Measurements from ENCODE around the gene HUS1.
"Not testable (repeated sequence)": the region's sequence is repeated elsewhere in the genome, so short reads cannot be mapped to it uniquely, and the experiment has no call there.

Gene HUS1

DNA sequence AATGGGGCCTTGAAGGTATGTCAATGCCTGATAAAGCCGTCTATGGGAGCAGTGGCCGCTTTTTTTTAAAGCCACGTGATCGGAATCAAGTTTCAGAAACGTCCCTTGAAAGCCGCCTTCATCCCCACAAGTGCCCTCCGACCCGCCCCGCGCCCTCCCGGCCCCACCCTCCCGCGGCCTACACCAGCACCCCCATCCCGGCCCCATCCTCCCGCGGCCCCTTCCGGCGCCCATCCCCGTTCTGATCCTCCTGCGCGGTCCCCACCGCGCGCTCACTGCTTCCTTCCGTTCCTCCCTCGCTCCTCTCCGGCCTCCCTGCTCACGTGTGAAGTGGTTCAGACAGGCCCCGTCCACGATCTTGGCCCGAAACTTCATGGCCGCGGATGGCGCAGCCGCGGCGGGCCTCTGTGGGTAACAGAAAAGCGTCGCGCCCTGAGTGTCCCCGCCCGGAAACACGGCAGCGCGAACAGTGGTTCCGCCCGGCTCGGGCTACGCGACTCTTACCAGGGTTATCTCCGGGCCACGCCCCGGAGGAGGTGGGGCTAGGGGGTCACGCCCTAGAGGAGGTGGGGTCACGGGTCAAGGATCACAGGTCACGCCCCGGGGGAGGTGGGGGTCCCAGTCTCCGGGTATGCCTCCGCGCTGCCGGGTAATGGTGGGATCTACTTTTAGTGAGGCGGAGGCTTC, at the start of gene HUS1:
Gene HUS1 (minus strand): TSS at position 471 of the 687 bp plus-strand sequence. CDS start 96 bp downstream, at position 375.
- in situ Hi-C loops (cut with MboI; ENCODE audit: low sequenced_read_pairs), result loop anchor here (10.0 kb wide), 1 partner anchor 116 kb away; no protein-coding TSS in a partner anchor

DNA sequence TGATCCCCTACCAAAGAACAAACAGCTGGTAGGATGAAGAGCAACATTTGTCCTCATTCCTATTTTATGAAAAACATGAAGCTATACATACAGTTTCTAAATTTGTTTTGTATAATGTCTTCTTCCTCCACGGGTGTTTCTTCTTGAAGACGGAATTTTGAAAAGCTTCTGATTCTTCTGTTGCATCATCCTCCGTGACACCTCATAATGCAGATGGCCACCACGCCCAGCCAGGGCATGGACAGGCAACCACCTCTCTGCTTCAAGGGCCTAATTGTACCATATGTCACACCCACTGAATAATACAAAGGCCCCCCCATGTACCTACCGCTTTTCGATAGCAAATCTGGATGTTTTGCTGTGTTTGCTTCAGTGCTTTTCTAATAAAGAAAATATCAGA, 49.5 kb upstream of the HUS1 start, which contains the start of gene SUN3:
Gene SUN3 (minus strand): TSS at position 170 of the 400 bp plus-strand sequence. CDS start 169 bp downstream, at position 1.
- in situ Hi-C loops (cut with MboI; ENCODE audit: low sequenced_read_pairs), result no loop called here

DNA sequence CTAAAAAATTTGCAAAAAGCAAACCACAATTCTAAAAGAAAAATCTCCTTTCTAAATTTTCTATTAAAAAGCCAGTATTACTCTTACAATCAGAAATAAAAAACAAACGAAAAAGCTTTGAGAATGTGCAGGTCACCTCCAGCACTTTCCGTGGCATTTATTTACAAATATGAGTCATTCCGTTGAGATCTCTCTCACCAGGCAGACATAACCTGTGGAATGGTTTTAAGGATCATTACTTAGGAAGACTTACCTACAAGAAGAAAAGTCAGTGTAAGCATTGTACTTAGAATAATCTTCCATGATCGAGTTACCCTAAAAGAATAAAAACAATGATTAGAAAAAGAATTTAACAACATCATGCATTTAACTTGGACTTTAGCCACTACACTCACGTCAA, 46.2 kb upstream of the HUS1 start:
- in situ Hi-C loops (cut with MboI; ENCODE audit: low sequenced_read_pairs), result no loop called here

DNA sequence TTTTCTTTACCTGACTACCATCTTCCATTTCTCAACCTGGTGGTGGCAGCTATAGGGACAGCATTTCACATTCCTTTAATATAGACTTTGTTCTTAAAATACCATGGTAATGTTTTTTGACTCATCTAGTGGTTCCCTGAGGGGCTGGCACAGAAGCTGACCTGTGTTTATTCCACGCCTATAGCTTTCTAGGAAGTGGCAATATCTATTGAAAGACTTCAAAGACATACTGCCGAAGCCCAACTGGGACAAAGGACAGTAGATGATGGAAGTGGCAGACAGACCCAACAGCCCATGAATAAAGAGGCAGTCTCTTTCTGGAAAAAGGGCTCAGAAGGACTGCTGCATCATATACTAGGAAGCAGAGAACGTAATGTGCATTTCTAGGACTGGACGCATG, 38.3 kb upstream of the HUS1 start:
- in situ Hi-C loops (cut with MboI; ENCODE audit: low sequenced_read_pairs), result no loop called here

DNA sequence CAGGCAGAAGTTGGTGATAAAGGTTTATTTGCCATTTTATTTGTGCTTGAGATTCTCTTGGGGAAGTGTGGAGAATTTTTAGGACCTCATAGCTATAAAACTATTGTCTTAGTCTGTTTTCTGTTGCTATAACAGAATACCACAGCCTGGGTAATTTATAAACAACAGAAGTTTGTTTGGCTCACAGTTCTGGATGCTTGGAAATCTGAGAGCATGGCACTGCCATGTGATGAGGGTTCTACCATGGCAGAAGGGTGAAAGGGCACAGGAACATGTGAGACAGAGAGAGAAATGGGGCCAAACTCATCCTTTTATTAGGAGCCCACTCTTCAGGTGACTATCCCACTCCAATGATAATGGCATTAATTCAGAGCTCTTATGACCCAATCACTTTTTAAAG, 37.2 kb upstream of the HUS1 start:
- in situ Hi-C loops (cut with MboI; ENCODE audit: low sequenced_read_pairs), result no loop called here

- in situ Hi-C loops (cut with MboI; ENCODE audit: low sequenced_read_pairs), result no loop called here
Measured at GRCh38 chr7:48011951-48012350, 32.5 kb upstream of the HUS1 start.

- in situ Hi-C loops (cut with MboI; ENCODE audit: low sequenced_read_pairs), result no loop called here
Measured at GRCh38 chr7:48011323-48011722, 31.9 kb upstream of the HUS1 start.

GRCh38 chr7:48009954-48010353, 30.5 kb upstream of the HUS1 start:
- in situ Hi-C loops (cut with MboI; ENCODE audit: low sequenced_read_pairs), result no loop called here

DNA sequence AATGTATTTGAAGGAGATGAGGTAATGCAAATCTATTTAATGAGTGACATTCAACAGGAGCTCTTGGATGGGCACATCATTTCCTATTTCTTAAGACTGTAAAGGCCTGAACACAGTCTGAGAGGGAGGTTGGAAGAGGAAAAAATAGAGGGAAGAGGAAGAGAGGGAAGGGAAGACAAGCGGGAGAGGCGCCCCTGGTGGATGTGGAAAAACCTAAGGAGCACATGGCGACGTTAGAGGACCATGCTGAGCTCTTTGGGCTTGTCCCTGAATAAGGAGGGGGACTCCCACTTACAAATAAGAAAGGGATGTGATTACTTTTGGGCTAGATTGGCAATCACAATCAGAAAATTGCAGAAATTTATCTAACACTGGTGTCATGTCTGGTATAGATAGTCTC, 29.8 kb upstream of the HUS1 start:
- in situ Hi-C loops (cut with MboI; ENCODE audit: low sequenced_read_pairs), result no loop called here

- in situ Hi-C loops (cut with MboI; ENCODE audit: low sequenced_read_pairs), result no loop called here
Measured at GRCh38 chr7:48006866-48007265, 27.5 kb upstream of the HUS1 start.

- in situ Hi-C loops (cut with MboI; ENCODE audit: low sequenced_read_pairs), result no loop called here
Measured at GRCh38 chr7:48004638-48005037, 25.2 kb upstream of the HUS1 start.

DNA sequence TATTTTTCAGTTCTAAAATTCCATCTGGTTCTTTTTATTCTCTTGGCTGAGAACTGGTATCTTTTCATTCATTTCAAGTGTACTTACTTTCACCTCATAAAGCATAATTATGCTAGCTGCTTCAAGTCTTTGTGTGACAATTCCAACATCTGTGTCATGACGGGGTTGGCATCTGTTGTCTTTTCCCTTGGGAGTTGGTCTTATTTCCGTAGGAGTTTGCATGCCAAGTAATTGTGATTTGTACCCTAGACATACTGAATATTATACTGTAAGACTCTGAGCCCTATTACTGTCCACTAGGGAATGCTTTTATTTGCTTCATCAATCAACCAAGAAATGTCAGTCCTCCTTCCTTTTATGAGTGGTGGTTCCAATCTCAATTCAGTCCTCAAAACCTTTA, 24.6 kb upstream of the HUS1 start:
- in situ Hi-C loops (cut with MboI; ENCODE audit: low sequenced_read_pairs), result no loop called here

DNA sequence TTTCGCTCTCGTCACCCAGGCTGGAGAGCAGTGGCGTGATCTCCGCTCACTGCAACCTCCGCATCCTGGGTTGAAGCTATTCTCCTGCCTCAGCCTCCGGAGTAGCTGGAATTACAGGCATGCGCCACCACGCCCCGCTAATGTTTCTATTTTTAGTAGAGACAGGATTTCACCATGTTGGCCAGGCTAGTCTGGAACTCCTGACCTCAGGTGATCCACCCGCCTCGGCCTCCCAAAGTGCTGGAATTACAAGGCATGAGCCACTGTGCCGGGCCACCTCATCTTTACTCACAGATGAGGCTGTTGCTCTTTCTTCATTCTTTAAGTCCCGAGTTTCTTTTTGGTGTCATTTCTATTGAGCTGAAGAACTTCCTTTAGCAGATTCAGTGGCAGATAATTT, 20.7 kb upstream of the HUS1 start:
- in situ Hi-C loops (cut with MboI; ENCODE audit: low sequenced_read_pairs), result not testable (repeated sequence)

DNA sequence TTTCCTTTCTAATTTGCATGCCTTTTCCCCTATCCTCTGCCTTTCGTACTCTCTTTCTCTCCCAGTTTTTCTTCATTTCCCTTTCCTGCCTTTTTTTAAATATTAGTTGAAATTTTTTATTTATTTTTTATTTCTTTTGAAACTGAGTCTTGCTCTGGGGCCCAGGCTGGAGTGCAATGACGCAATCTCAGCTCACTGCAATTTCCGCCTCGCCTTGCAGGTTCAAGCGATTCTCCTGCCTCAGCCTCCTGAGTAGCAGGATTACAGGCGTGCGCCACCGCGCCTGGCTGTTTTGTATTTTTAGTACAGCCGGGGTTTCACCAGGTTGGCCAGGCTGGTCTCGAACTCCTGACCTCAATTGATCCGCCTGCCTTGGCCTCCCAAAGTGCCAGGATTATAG, 20.0 kb upstream of the HUS1 start:
- in situ Hi-C loops (cut with MboI; ENCODE audit: low sequenced_read_pairs), result loop anchor here (10.0 kb wide), 1 partner anchor 115 kb away; no protein-coding TSS in a partner anchor

DNA sequence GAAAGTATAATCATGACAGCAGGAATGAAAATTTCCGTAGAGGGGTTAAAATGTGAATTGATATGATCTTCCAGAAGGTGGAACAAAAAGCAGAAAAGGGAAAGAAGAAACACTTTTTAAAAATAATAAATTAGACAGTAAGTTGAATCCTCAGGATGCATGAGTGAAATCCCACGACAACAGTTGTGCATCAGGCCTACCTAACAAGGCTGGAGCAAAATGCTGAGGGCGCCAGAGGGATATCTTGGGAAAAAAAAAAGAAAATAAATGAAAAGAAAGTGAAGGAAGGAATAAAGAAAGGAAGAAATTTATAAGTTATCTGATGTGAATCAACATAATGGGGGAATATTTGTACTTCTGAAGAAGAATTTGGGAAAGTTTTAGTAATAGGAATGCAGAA, 13.0 kb upstream of the HUS1 start:
- in situ Hi-C loops (cut with MboI; ENCODE audit: low sequenced_read_pairs), result loop anchor here (10.0 kb wide), 1 partner anchor 122 kb away; no protein-coding TSS in a partner anchor

DNA sequence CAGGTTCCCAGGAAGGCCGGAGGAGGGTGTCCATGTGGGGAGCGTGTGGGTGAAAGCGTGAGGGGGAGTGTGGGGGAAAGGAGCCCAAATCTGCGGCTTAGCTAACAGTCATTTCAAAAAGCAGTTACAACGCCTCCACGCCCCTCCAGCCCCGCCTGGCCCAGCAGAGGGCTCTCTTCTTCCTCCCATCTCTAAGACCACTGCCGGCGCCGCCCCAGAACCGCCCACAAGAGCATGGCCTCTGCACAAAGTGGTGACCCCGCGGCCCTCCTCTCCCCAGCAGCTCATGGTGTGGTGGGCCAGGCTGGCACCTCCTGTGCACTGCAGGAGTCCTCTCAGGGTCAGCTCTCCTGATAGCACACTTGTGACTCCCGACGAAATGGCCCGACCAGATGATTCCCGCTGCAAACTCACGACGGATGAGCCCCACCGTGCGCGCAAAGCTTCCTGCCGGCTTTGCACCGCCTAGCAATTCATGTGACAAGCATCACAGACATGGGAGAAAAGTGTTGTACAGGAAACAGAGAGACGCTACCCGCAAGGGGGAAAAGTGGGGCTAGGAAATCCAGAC, 12.4 kb upstream of the HUS1 start:
- in situ Hi-C loops (cut with MboI; ENCODE audit: low sequenced_read_pairs), result loop anchor here (10.0 kb wide), 1 partner anchor 123 kb away; no protein-coding TSS in a partner anchor

DNA sequence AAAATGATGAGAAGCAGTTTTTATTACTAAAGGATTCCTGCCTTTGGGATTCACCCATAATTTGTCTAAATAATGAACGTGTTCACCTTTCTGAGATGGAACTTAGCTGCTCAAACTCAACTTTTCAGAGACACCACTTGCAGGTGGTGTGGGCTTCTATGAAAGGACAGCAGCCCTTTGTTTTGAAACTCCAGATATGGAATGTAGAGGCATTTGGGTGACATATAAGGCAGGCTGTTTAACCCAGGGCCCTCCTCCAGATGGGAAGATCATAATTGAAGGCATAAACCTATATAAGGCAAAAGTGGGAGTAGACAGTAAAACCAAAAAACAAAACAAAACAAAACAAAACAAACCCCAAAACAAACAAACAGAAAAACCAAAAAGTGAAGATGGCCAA, 11.9 kb upstream of the HUS1 start:
- in situ Hi-C loops (cut with MboI; ENCODE audit: low sequenced_read_pairs), result loop anchor here (10.0 kb wide), 1 partner anchor 124 kb away; no protein-coding TSS in a partner anchor

- in situ Hi-C loops (cut with MboI; ENCODE audit: low sequenced_read_pairs), result loop anchor here (10.0 kb wide), 1 partner anchor 124 kb away; no protein-coding TSS in a partner anchor
Measured at GRCh38 chr7:47990592-47990991, 11.2 kb upstream of the HUS1 start.

- in situ Hi-C loops (cut with MboI; ENCODE audit: low sequenced_read_pairs), result loop anchor here (10.0 kb wide), 1 partner anchor 125 kb away; no protein-coding TSS in a partner anchor
Measured at GRCh38 chr7:47989607-47990400, 10.4 kb upstream of the HUS1 start.

GRCh38 chr7:47988496-47989386, 9.3 kb upstream of the HUS1 start:
- in situ Hi-C loops (cut with MboI; ENCODE audit: low sequenced_read_pairs), result no loop called here

Data from HL-60/S4 (cell line).